ENCODE measurements around the gene CA10.

The CA10 gene

DNA sequence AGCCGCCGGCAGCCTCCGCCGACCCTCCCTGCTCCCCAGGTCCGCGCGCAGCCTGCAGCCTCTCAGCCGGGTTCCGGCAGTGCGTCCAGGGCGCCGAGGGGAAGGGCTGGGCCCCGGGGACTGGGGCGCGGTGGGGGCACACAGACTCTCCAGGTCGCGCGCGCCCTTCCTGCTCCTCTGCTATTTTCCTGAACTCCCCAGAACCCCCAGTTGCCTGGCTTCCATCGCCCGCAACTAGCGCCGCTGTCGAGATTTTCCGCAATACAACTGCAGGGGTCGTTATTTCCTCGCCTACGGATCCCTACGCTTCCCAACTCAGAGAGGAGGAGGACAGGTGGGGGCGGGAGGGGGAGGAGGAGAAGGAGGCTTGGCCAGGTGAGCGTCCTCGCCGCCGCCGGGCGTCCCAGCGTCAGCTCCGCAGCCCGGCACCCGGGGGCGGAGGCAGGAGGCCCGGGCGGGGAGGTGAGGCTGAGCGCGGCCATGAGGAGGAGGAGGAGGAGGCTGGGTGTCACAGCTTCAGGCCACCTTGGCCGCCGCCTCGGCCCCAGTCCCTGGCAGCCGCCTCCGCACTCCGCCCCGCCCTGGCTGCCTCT lies at the start of gene CA10:
Gene CA10, minus strand, starts transcription at position 265 of the 593 bp plus-strand sequence.
- DNase-seq (ENCODE audit: low read depth in 2 of 2) = no peak

DNA sequence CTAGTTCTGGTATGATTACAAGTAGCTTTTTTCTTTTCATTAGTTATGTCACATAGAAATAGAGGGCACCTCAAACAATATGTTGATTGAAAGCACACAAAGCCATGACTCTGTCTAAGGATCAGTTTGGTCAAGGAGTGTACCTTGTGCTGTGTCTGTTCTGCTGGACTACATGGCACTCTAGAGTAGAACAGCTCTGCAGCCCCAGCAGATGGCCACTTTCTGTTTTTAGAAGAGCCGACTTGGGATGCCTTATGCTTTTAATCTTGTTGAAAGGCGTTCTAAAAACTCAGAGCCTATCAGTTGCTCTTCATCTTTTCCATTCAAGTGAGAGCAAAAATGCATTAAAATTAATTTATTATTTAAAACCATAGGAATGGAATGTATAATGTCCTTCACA lies 49.3 kb upstream of the CA10 start:
- no peak for DNase-seq (ENCODE audit: low read depth in 2 of 2)

DNA sequence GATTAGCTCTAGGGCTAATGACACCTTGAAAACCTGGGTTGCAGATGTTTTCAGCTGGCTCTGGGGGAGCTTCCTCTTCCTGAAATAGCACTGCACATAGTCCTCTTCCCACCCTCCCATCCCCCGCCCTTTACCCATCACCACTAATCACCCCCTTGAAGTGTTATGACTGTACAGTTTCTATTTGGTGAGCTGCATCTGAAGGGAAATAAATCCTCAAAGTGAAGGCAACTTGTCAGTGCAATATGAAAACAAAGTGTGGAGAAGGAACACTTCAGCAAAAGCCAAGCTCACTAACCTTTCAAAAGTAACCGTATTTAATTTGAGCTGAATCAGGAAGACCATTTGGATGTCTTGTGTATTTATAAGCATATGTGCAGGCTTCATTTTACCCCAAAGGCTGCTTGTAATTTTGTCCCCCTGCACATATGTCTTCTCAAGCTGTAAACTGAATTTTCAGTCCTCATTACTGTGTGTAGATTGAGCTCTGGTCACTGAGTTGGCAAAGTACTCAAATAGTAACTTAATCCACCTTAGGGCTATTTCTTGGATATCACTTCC lies 44.1 kb upstream of the CA10 start:
- no peak for DNase-seq (ENCODE audit: low read depth in 2 of 2)

DNA sequence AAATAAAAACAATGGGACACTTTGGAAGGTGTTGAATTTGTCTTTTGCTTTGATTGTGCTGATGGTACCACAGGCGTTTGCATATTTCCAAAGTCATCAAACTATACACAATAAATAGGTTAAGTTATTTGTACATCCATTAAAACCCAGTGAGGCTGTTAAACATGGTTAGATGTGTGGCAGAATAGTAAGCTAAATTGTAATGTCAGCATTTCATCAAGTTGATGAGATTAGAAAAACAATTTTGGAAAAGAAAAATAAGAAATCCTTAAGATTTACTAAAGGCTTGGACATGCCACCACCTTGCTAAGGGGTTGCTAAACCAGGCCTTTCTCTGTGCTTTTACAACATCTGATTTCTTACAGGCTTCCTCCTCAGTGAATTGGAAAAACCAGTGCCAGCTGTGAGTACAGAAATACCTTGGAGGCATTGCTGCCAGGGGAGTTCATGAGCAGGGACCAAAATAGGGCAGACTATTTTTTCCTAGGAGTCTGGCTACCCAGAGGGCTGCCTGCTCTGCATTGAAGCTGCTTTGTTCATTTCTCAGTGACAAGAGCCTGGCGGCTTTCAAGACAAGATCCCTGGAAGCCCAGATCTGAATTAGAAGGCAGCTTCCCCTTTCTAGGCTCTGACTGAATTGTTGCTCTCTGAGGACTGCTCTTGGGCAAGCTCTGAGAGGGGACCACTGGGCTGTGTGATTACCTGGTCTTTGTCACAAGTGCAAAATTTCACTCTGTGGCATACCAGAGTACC lies 43.4 kb upstream of the CA10 start:
- DNase-seq (ENCODE audit: low read depth in 2 of 2) = no peak

DNA sequence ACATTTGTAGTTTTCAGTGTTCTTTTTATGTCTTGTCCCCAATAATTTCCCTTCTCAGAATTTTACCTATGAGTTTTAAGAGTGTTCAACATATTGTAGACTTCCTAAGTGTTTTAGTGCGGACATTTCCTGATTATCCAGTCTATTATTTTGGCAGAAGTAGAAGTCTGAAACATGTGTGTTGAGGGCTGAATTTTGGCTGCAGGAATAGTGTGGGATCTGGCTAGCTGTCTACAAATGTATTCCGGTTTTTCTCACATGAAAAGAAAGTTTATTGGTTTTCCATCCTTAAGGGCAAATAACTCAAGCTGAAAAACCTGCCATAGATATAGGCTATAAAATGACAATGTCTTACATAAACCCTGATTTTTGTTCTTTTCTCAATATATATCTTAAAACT lies 33.0 kb upstream of the CA10 start:
- DNase-seq (ENCODE audit: low read depth in 2 of 2) = no peak

DNA sequence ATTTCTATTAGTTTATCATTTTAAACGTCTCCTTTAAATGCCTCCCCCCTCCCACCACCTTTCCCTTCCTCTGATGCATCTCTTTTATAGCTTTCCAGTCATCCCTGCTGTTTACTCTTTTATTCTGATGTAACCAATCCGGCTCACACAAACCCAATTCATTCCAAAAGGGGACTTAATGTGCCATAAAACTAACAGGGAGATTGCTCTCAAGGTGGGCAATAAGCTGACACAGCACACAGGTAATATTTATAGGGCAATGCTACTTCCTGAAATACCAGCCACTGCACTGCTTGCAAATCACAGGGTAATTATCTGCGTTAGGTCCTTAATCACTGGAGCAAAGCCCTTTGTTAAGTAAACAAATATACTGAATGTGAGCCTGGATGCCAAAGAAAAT lies 23.3 kb upstream of the CA10 start:
- no peak for DNase-seq (ENCODE audit: low read depth in 2 of 2)

DNA sequence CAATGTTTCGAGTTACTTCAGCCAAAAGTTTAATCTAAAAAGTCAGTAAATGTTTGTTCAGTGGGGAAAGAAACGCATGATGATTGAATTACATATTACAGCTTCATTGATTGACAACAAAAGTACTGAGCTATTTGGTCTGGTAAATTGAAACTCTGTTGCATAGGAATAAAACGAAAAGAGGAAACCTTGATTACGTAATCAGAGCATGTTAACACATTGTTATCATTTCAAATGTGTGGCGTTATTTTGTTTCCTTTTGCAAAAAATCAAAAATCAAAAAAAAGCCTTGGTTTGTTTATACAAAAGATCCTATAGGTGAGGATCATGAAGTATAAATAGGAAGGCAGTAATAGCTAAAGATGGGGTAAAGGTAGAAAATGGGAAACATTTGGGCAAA lies 19.5 kb upstream of the CA10 start:
- DNase-seq (ENCODE audit: low read depth in 2 of 2) = no peak

DNA sequence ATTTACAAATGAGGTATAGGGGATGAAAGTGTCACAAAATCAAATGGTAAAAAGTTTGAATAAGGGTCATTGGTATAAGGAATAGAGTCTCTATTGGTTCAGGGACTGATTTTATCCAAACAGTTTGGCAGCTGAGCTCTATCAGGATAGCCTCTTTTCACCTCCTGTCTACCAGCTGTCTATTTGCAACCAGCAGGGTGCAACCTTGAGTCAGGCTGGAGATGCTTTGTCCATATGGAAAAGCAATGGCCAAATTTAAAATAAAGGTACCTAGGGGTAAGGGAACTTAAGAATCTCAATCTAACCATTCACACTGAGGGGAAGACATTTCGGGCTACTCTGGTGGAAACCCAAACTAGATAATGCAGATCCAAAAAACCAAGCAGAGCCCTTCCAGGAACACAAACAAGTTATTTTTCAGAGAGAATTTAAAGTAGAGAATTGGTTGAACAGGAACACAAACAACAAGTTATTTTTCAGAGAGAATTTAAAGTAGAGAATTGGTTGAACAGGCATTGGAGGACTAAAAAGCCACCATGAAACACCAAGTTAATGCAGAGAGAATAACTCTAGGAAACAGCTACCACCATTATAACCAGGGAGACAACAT lies 12.6 kb upstream of the CA10 start:
- no peak for DNase-seq (ENCODE audit: low read depth in 2 of 2)

DNA sequence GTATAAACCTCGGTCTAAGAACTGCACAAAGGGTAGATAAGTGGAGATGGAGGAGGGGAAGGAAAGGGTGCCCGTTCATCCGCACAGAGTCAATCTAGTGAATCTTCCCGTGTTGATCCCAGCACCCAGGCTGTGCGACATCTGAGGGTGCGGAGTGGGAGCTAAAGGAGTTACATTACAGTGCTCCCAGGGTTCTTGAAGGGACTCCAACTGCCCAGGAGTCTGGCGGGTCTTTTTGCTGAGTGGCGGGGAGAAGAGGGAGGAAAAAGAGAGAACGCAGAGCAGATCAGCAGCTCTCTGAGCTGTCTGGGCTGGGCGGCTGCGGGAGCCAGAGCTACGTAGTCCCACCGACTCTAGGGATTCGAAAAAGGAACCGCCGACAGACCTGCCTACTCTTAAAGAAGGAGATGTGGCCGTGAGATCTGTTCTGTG lies 1.6 kb upstream of the CA10 start:
- no peak for DNase-seq (ENCODE audit: low read depth in 2 of 2)

DNA sequence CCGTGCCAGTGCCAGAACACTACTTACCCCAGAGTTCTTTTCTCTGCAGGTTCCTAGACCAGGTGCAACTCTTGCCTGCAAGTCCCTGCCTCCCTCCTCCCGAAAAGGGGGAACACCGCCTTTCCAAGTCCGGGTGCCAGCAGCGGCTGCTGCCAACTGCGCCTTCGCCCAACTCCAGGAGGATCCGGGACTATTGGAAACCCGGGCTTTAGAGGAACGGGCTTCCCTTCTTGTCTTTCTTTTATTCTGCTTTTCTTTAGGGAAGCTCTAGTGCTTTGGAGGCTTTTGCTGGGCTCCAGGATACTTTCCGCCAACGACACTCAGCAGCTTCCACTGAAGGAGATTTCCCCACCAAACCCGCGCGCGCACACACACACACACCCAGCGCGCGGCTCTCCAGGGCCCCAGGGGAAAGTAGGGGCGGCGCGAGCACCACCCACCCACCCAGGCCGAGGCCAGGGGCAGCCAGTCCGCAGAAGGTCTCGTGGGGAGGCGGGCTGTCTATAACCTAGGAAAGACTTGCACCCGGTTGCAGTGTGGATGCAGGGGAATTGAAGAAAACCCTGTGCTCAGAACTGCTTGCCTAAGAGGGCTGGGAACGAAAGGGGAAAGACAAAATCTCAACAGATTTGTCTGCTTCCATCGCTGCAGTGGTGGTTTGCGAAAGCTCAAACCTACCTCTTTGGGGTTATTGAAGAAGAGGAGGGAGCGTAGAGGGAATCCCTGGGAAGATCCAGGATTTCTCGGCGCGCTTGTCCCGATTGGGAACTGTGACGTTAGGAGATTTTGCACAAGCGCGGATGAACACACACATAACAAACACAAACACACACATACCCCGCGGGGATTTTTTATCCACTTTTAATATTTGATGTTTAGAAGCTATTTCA lies 977 bp upstream of the CA10 start:
- no peak for DNase-seq (ENCODE audit: low read depth in 2 of 2)

DNA sequence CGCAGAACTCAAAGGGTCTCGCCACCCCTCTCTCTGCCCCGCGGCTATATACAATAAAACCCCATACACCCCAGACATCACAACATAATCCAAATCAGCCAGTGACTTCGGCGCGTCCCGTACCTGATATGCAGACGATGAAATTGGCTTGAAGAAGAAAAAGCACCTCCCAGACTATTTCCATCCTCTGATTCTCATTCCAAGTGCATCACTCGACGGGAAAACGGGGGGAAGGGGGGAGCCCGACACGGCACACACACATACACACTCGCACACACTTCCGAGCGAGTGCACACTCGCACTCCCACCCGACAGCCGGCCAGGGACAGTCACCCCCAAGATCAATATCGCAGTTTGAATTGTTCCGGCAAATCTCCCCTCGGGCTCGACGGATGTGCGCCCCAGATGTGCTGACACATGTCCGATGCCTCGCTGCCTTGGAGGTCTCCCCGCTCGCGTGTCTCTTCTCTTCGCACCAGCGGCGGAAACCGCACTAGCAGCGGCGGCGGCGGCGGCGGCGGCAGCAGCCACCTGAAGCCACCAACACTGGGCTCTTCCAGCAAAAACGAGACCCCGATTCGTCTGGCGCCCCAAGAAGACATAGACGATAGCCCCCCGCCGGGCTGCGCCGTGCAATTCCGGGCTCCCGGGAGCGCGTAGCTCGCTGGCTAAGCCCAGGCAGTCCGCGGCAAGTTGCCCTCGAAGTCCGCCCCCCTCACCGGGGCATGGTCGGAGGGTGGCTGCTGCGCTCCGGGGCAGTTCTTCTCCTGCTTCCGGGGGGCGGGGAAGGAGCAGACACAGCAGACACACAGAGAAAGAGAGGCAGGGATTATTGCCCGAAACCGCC lies 688 bp downstream of the CA10 start:
- no peak for DNase-seq (ENCODE audit: low read depth in 2 of 2)

DNA sequence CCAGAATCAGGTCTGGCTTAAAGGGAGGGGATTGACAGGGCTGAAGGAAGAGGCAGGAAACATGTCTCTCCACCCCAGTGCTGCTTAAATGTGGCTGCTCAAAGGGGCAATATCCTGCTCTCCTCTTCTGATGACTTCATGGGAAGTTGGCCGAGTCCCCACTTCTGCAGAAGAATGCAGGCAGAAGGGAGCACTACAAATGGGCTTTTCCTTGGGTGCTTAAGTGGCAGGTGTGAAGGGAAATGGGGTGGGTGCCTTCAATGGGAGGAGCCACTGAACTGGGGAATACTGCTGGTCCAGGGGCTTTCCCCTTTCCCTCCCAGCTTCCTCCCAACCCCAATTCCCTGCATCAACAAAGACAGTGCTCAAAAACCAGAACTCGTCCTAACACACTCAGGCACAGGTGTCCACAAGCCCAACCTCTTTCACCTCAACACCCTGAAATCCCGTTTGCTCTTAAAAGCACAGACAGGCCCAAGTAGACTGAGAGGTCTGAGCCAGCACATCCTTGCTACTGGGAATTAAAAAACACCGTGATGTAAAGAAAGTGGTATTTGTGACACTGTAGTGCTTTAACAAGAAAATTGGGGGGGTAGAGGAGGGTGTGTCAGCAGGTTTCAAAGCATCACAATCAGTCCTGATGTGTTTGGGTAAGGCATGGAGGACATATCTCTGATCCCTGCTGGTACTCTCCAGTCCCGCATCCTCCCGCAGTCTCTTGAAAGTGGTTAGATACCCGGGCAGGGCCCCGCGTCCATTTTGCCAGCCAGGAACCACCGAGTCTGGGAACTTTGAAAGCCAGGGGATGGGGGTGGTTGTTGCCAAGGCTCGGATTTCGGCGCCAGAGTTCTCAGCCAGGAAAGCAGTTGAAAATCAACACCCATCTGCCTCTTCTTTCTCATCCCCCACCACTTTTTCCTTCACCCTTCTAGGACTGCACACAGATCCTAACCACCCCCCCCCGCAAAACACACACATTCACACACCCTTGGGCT lies 1.6 kb downstream of the CA10 start:
- DNase-seq (ENCODE audit: low read depth in 2 of 2) = no peak

DNA sequence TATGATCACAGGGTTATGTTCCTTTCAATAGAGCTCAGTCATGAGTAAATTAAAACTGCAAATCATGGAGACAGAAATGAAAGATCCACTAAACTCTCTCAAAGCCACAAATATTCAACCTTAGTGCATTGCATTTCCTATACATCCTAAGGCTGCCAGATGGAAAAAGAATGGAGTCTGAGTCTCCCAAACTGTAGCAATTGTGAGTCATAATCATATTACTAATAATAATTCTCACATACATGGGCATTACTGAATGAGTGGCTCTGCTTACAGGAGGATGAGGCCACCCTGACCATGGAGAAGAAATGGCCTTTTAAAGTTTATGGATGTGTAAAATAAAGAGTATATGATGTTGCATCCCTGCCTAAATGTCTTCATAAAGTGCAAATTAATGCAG lies 3.2 kb downstream of the CA10 start:
- no peak for DNase-seq (ENCODE audit: low read depth in 2 of 2)

DNA sequence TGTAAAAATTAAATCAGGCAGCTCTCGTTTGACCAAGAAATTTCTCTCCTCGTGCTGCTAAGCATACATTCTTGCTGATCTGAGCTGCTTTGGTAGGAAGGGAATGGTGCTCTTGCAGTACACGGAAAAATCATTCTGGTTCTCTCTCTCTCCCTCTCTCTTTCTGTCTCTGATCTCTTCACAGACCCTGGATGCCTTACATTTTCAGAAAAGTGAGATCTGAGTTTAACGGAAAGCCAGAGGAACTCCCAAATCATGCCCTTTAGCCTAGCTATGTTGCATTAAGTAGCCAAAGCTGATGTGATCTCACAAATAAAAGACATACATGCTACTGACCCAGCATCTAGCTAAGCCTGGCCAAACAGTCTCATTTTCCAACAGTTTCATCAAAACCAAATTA lies 4.0 kb downstream of the CA10 start:
- no peak for DNase-seq (ENCODE audit: low read depth in 2 of 2)

DNA sequence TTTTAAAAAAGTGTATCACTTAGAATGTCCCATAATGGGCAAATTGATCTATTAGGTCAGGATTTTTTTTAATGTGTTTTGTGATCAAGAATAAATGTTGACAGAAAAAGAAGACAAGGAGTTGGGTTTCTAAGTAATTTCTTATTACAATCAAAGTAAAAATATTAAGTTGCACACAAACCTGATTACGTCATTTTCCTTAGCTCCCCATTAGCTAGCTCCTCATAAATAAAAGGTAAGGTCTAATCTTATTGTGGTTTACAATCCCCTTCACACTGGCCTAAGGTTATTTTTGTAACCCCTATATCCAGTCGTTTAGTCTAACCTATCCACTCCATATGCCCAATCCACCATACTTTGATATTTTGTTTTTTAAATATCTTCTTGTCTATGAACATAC lies 7.6 kb downstream of the CA10 start:
- no peak for DNase-seq (ENCODE audit: low read depth in 2 of 2)

DNA sequence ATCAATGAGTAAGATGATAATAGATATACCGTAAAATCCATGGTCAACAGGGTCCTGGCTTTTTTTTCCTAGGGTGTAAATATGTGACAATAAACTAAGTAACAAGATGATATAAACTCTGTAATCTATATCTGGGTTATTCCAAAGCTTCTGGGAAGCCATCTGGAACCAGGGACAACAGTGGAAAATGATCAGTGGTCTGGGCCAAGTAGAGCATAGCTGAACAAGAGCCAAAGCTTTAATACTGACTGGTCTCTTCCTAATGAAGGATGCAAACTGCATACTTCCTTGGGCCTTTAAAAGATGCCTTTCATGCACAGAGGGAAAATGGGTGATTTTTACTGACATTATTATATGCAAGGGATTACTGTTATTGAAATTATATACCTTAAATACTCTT lies 8.9 kb downstream of the CA10 start:
- DNase-seq (ENCODE audit: low read depth in 2 of 2) = no peak

DNA sequence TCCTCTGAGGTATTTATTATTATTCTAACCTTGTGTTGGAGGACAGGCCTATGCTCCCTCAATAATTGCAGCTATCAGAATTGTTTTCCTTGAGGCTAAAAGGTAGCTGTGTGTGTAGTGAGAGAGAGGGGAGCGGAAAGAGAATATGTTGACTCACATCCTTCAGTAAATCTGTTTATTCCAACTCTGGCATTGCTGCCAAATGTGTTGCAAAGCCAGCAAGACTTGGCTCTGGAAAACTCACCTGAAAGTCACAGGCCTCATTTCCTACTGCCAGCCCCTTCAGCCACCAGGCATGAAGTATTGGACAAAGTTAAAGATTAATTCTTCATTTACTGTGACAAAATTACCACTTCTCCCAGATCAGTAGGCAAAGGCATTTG lies 9.6 kb downstream of the CA10 start:
- no peak for DNase-seq (ENCODE audit: low read depth in 2 of 2)

DNA sequence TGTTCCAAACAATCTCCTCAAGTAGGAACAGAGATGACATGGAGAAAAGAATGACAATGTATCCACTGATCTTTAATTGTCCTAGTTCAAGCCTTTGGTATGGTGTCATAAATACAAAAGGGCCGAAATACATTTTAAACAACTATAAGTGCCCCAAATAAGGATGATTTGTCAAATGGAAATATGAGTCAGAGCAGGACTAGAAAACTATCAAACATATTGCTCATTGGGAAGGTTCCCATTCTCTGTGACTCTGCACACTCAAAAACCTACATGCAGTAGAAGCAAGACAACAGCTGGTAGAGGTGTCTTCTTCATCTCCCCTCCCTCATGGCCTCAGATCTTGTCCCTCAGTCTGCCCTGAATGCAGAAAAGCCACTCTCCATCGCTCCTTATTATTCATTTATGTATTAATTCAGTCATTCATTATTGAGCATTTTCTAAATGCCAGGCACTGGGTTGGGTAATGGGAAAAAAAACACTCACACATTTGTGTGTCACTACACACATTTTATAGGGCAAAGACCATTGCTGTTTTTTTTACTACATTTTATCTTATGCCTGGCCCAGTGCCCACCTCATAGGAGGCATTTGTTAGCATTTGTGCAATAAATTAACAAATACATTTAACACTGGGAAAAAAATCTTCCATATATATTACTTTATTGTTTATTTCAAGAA lies 10.1 kb downstream of the CA10 start:
- DNase-seq (ENCODE audit: low read depth in 2 of 2) = no peak

DNA sequence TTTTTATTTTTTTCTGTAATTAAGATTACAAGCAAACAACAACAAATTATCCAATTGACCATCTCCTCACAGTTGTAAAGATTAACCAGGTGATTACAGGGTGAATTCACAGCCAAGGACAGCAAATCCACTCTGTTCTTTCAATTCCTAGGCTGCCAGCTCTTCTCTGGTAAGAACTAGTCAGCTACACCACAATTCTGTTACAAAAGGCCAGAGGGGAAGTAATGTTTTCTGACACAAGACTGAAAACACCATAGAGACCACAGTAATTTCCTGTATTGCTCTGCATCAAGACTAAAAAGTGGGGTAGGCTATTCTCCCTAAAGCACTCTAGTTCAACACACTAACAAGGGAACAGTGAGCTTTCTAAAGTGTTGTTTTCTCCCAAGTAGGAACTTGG lies 10.6 kb downstream of the CA10 start:
- no peak for DNase-seq (ENCODE audit: low read depth in 2 of 2)
